GM23338 (cell line): ENCODE data around the gene ZRANB2. TPM values are rescaled to one million over a fixed set of nuclear protein-coding genes. Genes with fewer than 3 reads are reported as not detected.

Source experiments
- ATAC-seq: fragments of 200-7000 bp; cut with Tn5 transposase; 3 replicates; pipeline ENCODE4 v1.9.1; 2020
- DNase-seq: peaks from one replicate; pipeline ENCODE4 v3.0.0-alpha.2; 2015; ENCODE audit warnings: low spot score
- H2AFZ ChIP-seq: fragments of 200-600 bp; sonication (generic); 2 replicates; pipeline ENCODE4 v1.8.0; 2016; ENCODE audit warnings: antibody characterized with exemption, mild to moderate bottlenecking, moderate library complexity
- H3F3A ChIP-seq: fragments of 200-600 bp; sonication (generic); replicated peaks from 2 replicates; pipeline ENCODE4 v1.8.0; 2017; ENCODE audit warnings: antibody characterized with exemption, mixed run types, low read depth
- H3K27ac ChIP-seq: fragments of 200-600 bp; sonication (generic); 2 replicates; pipeline ENCODE4 v1.6.1; 2016; ENCODE audit warnings: low read depth
- H3K27me3 ChIP-seq: fragments of 200-600 bp; sonication (generic); 2 replicates; pipeline ENCODE4 v1.8.0; 2016; ENCODE audit warnings: mild to moderate bottlenecking, mixed run types, moderate library complexity; ENCODE audit not compliant: insufficient read depth
- H3K36me3 ChIP-seq: fragments of 200-600 bp; sonication (generic); 2 replicates; pipeline ENCODE4 v1.8.0; 2016; ENCODE audit warnings: mild to moderate bottlenecking; ENCODE audit not compliant: insufficient read depth
- H3K4me1 ChIP-seq: fragments of 200-600 bp; sonication (generic); 2 replicates; pipeline ENCODE4 v1.8.0; 2016; ENCODE audit warnings: mild to moderate bottlenecking, moderate library complexity; ENCODE audit not compliant: insufficient read depth
- H3K4me2 ChIP-seq: fragments of 200-600 bp; sonication (generic); 2 replicates; pipeline ENCODE4 v1.7.1; 2017; ENCODE audit warnings: mixed run types
- H3K4me3 ChIP-seq: fragments of 200-600 bp; sonication (generic); 2 replicates; pipeline ENCODE4 v1.6.1; 2016; ENCODE audit warnings: mixed run types
- H3K79me2 ChIP-seq: fragments of 200-600 bp; sonication (generic); replicated peaks from 2 replicates; pipeline ENCODE4 v1.8.0; 2017; ENCODE audit warnings: mild to moderate bottlenecking; ENCODE audit not compliant: insufficient read depth
- H3K9me2 ChIP-seq: fragments of 200-600 bp; sonication (generic); 2 replicates; pipeline ENCODE4 v1.8.0; 2017; ENCODE audit not compliant: insufficient read depth
- H4K20me1 ChIP-seq: fragments of 200-600 bp; sonication (generic); replicated peaks from 2 replicates; pipeline ENCODE4 v1.8.0; 2017; ENCODE audit warnings: mild to moderate bottlenecking; ENCODE audit not compliant: insufficient read depth
- H3K27ac Mint-ChIP-seq: 2 replicates; pipeline ENCODE4 v1.8.0; 2020; ENCODE audit warnings: inconsistent platforms, mild to moderate bottlenecking, moderate library complexity, mixed read lengths
- H3K27me3 Mint-ChIP-seq: 3 replicates; pipeline ENCODE4 v1.8.0; 2022; ENCODE audit warnings: low read depth, mild to moderate bottlenecking, moderate library complexity, mixed read lengths, inconsistent platforms; ENCODE audit not compliant: insufficient read depth, poor library complexity
- H3K36me3 Mint-ChIP-seq: 3 replicates; pipeline ENCODE4 v1.8.0; 2021; ENCODE audit warnings: low read depth, mild to moderate bottlenecking, inconsistent platforms, moderate library complexity, mixed read lengths
- H3K4me1 Mint-ChIP-seq: 3 replicates; pipeline ENCODE4 v1.8.0; 2020; ENCODE audit warnings: mild to moderate bottlenecking, inconsistent platforms, mixed read lengths
- H3K4me3 Mint-ChIP-seq: 3 replicates; pipeline ENCODE4 v1.8.0; 2021; ENCODE audit warnings: moderate library complexity, mild to moderate bottlenecking, inconsistent platforms, mixed read lengths
- H3K9me3 Mint-ChIP-seq: 3 replicates; pipeline ENCODE4 v1.8.0; 2020; ENCODE audit warnings: moderate library complexity, mild to moderate bottlenecking, inconsistent platforms, mixed read lengths
- CREB1 ChIP-seq: fragments of 250-450 bp; sonication (Bioruptor Pico); IDR thresholded peaks from 2 replicates; pipeline ENCODE4 v1.5.0; 2020; ENCODE audit warnings: low read depth, mild to moderate bottlenecking, moderate library complexity
- ETS1 ChIP-seq: IDR thresholded peaks from 2 replicates; pipeline ENCODE4 v1.6.1; 2016; ENCODE audit warnings: antibody characterized with exemption
- NANOG ChIP-seq: IDR thresholded peaks from 2 replicates; pipeline ENCODE4 v1.6.1; 2016; ENCODE audit warnings: antibody characterized with exemption, borderline replicate concordance
- POLR2AphosphoS5 ChIP-seq: IDR thresholded peaks from 2 replicates; pipeline ENCODE4 v1.6.1; 2016; ENCODE audit warnings: antibody characterized with exemption, low read depth
- polyA plus RNA-seq: library from polyadenylated mRNA; unstranded; fragments of >200 nt; fragmentation: Nextera tagmentation; extraction: Ambion mirVana; gene quantifications from 2 replicates; pipeline ENCODE4 v1.2.1, GENCODE V29; 2016
- total RNA-seq: library from RNA; depleted of rRNA; stranded (reverse); fragments of >200 nt; shearing (Covaris generic); gene quantifications from 2 replicates; pipeline ENCODE4 v1.2.3, GENCODE V29; 2014
- TF ChIP-seq, protein P1 (sequence below): fragments of 250-450 bp; sonication (Bioruptor Pico); IDR thresholded peaks from 2 replicates; pipeline ENCODE4 v1.5.0; 2020; ENCODE audit warnings: mild to moderate bottlenecking, moderate library complexity
- TF ChIP-seq, protein P2 (sequence below), 2 experiments: fragments of 200-600 bp in 1 of 2; sonication (generic) in 1 of 2; conservative IDR thresholded peaks; 2 replicates each; pipeline versions ENCODE4 v1.5.1 to v1.6.1; 2016 to 2017; ENCODE audit warnings: antibody characterized with exemption in 2 of 2, low read depth in 2 of 2, mild to moderate bottlenecking in 2 of 2, moderate library complexity in 1 of 2

Gene ZRANB2
- total and polyA plus RNA-seq, 2 experiments from 2014 or later: 84.9 to 170 TPM

DNA sequence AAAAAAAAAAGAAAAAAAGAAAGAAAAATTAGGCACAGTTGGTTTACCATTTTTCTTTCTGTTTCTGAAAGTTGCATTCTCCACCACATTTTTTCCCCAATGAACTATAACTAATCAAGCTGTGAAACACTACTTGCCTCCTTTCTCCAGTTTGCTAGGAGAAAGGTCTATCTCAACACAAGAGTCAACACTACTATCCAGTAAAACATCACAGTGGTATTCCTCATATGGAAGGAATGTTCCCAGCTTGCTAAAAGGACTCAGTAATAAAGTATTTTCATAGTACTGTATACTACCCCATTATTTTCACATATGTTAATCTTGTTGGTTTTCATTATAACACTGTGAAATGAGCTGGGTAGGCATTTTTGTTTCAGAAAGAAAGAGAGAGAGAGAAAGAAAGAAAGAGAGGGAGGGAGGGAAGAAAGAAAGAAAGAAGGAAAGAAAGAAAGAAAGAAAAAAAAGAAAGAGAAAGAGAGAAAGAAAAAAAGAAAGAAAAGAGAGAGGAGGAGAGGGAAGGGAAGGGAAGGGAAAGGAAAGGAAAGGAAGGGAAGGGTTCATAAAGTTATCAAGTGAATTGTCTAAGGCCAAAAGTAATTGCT is 41.1 kb downstream of the ZRANB2 start (continued):
- TF ChIP-seq, protein P1, sequence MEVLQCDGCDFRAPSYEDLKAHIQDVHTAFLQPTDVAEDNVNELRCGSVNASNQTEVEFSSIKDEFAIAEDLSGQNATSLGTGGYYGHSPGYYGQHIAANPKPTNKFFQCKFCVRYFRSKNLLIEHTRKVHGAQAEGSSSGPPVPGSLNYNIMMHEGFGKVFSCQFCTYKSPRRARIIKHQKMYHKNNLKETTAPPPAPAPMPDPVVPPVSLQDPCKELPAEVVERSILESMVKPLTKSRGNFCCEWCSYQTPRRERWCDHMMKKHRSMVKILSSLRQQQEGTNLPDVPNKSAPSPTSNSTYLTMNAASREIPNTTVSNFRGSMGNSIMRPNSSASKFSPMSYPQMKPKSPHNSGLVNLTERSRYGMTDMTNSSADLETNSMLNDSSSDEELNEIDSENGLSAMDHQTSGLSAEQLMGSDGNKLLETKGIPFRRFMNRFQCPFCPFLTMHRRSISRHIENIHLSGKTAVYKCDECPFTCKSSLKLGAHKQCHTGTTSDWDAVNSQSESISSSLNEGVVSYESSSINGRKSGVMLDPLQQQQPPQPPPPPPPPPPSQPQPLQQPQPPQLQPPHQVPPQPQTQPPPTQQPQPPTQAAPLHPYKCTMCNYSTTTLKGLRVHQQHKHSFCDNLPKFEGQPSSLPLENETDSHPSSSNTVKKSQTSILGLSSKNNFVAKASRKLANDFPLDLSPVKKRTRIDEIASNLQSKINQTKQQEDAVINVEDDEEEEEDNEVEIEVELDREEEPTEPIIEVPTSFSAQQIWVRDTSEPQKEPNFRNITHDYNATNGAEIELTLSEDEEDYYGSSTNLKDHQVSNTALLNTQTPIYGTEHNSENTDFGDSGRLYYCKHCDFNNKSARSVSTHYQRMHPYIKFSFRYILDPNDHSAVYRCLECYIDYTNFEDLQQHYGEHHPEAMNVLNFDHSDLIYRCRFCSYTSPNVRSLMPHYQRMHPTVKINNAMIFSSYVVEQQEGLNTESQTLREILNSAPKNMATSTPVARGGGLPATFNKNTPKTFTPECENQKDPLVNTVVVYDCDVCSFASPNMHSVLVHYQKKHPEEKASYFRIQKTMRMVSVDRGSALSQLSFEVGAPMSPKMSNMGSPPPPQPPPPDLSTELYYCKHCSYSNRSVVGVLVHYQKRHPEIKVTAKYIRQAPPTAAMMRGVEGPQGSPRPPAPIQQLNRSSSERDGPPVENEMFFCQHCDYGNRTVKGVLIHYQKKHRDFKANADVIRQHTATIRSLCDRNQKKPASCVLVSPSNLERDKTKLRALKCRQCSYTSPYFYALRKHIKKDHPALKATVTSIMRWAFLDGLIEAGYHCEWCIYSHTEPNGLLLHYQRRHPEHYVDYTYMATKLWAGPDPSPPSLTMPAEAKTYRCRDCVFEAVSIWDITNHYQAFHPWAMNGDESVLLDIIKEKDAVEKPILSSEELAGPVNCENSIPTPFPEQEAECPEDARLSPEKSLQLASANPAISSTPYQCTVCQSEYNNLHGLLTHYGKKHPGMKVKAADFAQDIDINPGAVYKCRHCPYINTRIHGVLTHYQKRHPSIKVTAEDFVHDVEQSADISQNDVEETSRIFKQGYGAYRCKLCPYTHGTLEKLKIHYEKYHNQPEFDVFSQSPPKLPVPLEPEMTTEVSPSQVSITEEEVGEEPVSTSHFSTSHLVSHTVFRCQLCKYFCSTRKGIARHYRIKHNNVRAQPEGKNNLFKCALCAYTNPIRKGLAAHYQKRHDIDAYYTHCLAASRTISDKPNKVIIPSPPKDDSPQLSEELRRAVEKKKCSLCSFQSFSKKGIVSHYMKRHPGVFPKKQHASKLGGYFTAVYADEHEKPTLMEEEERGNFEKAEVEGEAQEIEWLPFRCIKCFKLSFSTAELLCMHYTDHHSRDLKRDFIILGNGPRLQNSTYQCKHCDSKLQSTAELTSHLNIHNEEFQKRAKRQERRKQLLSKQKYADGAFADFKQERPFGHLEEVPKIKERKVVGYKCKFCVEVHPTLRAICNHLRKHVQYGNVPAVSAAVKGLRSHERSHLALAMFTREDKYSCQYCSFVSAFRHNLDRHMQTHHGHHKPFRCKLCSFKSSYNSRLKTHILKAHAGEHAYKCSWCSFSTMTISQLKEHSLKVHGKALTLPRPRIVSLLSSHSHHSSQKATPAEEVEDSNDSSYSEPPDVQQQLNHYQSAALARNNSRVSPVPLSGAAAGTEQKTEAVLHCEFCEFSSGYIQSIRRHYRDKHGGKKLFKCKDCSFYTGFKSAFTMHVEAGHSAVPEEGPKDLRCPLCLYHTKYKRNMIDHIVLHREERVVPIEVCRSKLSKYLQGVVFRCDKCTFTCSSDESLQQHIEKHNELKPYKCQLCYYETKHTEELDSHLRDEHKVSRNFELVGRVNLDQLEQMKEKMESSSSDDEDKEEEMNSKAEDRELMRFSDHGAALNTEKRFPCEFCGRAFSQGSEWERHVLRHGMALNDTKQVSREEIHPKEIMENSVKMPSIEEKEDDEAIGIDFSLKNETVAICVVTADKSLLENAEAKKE (CRISPR knock-in tag): no peak
- TF ChIP-seq POLR2AphosphoS5 (no peak), NANOG (no peak), ETS1 (no peak)

DNA sequence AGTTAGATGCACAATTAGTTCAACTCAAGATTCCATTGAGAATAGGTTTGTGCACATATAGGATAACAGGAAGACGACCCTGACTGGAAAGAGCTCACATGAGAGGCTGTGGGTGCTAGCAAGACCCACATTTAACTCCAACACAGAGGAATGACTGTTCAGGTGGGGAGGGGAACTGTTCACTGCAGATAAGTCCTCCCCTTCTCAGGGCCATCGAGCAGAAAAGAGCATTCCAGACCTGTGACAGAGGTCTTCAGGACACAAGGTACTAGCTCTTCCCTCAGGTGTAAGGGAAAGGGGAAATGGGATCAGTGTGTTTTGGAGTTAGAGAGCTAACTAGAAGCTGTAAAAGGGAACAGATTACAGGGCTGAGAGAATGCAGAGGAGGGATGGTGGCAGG is 41.9 kb downstream of the ZRANB2 start:
- no peak for ATAC-seq
- Histone ChIP-seq H3K79me2 (no peaks in the 10 kb centered on the region), H2AFZ (no peak overlapping the region), H3K4me1 (no peaks in the 10 kb centered on the region), H4K20me1 (no peaks in the 10 kb centered on the region), H3K27me3 (no peaks in the 10 kb centered on the region), H3K27ac (no peak overlapping the region), H3F3A (no peaks in the 10 kb centered on the region), H3K9me2 (0 out of 2 replicates have a peak, but pooled peaks cover 2% of the 10 kb centered on the region), H3K36me3 (no peaks in the 10 kb centered on the region), H3K4me3 (no peak overlapping the region), H3K4me2 (no peak overlapping the region)
- H3K27me3 Mint-ChIP-seq: no peaks in the 10 kb centered on the region
- DNase-seq: no peak
- no peak overlapping the region; the same call in 1 of the 2 replicates for H3K27ac Mint-ChIP-seq
- no peaks in the 10 kb centered on the region for H3K36me3 Mint-ChIP-seq
- no peaks in the 10 kb centered on the region for H3K9me3 Mint-ChIP-seq
- H3K4me1 Mint-ChIP-seq: no peaks in the 10 kb centered on the region
- no peak overlapping the region for H3K4me3 Mint-ChIP-seq
- TF ChIP-seq POLR2AphosphoS5: no peak
- TF ChIP-seq, protein P2, sequence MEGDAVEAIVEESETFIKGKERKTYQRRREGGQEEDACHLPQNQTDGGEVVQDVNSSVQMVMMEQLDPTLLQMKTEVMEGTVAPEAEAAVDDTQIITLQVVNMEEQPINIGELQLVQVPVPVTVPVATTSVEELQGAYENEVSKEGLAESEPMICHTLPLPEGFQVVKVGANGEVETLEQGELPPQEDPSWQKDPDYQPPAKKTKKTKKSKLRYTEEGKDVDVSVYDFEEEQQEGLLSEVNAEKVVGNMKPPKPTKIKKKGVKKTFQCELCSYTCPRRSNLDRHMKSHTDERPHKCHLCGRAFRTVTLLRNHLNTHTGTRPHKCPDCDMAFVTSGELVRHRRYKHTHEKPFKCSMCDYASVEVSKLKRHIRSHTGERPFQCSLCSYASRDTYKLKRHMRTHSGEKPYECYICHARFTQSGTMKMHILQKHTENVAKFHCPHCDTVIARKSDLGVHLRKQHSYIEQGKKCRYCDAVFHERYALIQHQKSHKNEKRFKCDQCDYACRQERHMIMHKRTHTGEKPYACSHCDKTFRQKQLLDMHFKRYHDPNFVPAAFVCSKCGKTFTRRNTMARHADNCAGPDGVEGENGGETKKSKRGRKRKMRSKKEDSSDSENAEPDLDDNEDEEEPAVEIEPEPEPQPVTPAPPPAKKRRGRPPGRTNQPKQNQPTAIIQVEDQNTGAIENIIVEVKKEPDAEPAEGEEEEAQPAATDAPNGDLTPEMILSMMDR (conservative IDR thresholded peaks at IDR 0.05; ENCODE audit: low read depth in 2 of 2): no peak
- TF ChIP-seq, protein P1 (CRISPR knock-in tag): no peak
- no peak for TF ChIP-seq CREB1 (CRISPR knock-in tag)
